Skin epidermis (tissue), 12 donors: Measurements from ENCODE around the gene SMYD2.

Experiments used
- H3K27ac ChIP-seq, 21 experiments: fragments of 200-600 bp; sonication (generic) in 11 of 21; one replicate each; pipeline ENCODE4 v1.5.0; 2020; ENCODE audit warnings: mild to moderate bottlenecking in 3 of 21, inconsistent platforms in 2 of 21, moderate library complexity in 2 of 21
- H3K4me3 ChIP-seq, 7 experiments: fragments of 200-600 bp; sonication (generic) in 2 of 7; one replicate each; pipeline ENCODE4 v1.5.0; 2020; ENCODE audit warnings: inconsistent platforms in 2 of 7, mild to moderate bottlenecking in 2 of 7, moderate library complexity in 1 of 7

SMYD2 gene

GRCh38 chr1:214281021-214281719 is at the start of gene SMYD2:
TSS of gene SMYD2 (plus strand) at chr1:214281159. CDS start at chr1:214281255, 96 bp downstream.
- Histone ChIP-seq H3K27ac (peak within 1 kb of the TSS; percentile 67 to 97 (median 93)), H3K4me3 (peak within 1 kb of the TSS; percentile 58 to 93 (median 77))

- no peak overlapping the region for H3K4me3 ChIP-seq
Measured at GRCh38 chr1:214233856-214234634, 46.9 kb upstream of the SMYD2 start.

GRCh38 chr1:214234635-214235025 is 46.3 kb upstream of the SMYD2 start:
- no peak overlapping the region for H3K4me3 ChIP-seq
- H3K27ac ChIP-seq, result no peak overlapping the region

More at GRCh38 chr1:214233856-214234634, 46.9 kb upstream of the SMYD2 start:
- no peak overlapping the region for H3K27ac ChIP-seq

GRCh38 chr1:214236477-214236876 is 44.5 kb upstream of the SMYD2 start:
- no peak overlapping the region for H3K27ac ChIP-seq
- H3K4me3 ChIP-seq, result no peak overlapping the region

GRCh38 chr1:214241060-214241459 is 39.9 kb upstream of the SMYD2 start:
- Histone ChIP-seq H3K4me3 (no peak overlapping the region), H3K27ac (no peak overlapping the region)

GRCh38 chr1:214244252-214244651 is 36.7 kb upstream of the SMYD2 start:
- Histone ChIP-seq H3K4me3 (no peak overlapping the region), H3K27ac (no peak overlapping the region)

- Histone ChIP-seq H3K27ac (no peak overlapping the region), H3K4me3 (no peak overlapping the region)
Measured at GRCh38 chr1:214244841-214245240, 36.1 kb upstream of the SMYD2 start.

GRCh38 chr1:214247501-214248041 is 33.4 kb upstream of the SMYD2 start:
- H3K4me3 ChIP-seq, result no peak overlapping the region
- H3K27ac ChIP-seq, result no peak overlapping the region

- Histone ChIP-seq H3K4me3 (no peak overlapping the region), H3K27ac (no peak overlapping the region)
Measured at GRCh38 chr1:214248311-214249085, 32.5 kb upstream of the SMYD2 start.

- Histone ChIP-seq H3K4me3 (no peak overlapping the region), H3K27ac (no peak overlapping the region)
Measured at GRCh38 chr1:214249651-214250050, 31.3 kb upstream of the SMYD2 start.

- H3K4me3 ChIP-seq, result no peak overlapping the region
- H3K27ac ChIP-seq, result no peak overlapping the region
Measured at GRCh38 chr1:214251354-214251753, 29.6 kb upstream of the SMYD2 start.

- H3K27ac ChIP-seq, result no peak overlapping the region
- H3K4me3 ChIP-seq, result no peak overlapping the region
Measured at GRCh38 chr1:214255509-214255908, 25.4 kb upstream of the SMYD2 start.

GRCh38 chr1:214259353-214259977 is 21.5 kb upstream of the SMYD2 start:
- H3K4me3 ChIP-seq, result no peak overlapping the region
- no peak overlapping the region for H3K27ac ChIP-seq

GRCh38 chr1:214260561-214261205 is 20.3 kb upstream of the SMYD2 start:
- Histone ChIP-seq H3K27ac (no peak overlapping the region), H3K4me3 (no peak overlapping the region)

- no peak overlapping the region for H3K27ac ChIP-seq
- no peak overlapping the region for H3K4me3 ChIP-seq
Measured at GRCh38 chr1:214261206-214262123, 19.5 kb upstream of the SMYD2 start.

- H3K4me3 ChIP-seq, result no peak overlapping the region
- no peak overlapping the region for H3K27ac ChIP-seq
Measured at GRCh38 chr1:214264196-214264595, 16.8 kb upstream of the SMYD2 start.

- H3K27ac ChIP-seq, result no peak overlapping the region
- no peak overlapping the region for H3K4me3 ChIP-seq
Measured at GRCh38 chr1:214264976-214265375, 16.0 kb upstream of the SMYD2 start.

- no peak overlapping the region for H3K27ac ChIP-seq
- H3K4me3 ChIP-seq, result no peak overlapping the region
Measured at GRCh38 chr1:214270097-214270650, 10.8 kb upstream of the SMYD2 start.
